ENCODE data around the gene GABBR2.

Gene GABBR2

GRCh38 chr9:98318834-98319478 lies 389.8 kb downstream of the GABBR2 start:
- DNase-seq (ENCODE audit: low read depth), result no peak

- no peak for DNase-seq (ENCODE audit: low read depth)
These were observed 390.5 kb downstream of the GABBR2 start for GRCh38 chr9:98318041-98318790.

GRCh38 chr9:98317134-98317857 lies 391.4 kb downstream of the GABBR2 start:
- no peak for DNase-seq (ENCODE audit: low read depth)

GRCh38 chr9:98316445-98317133 lies 392.1 kb downstream of the GABBR2 start:
- DNase-seq (ENCODE audit: low read depth), result no peak

GRCh38 chr9:98315551-98316060 lies 393.1 kb downstream of the GABBR2 start:
- peak; percentile 40 for DNase-seq (ENCODE audit: low read depth)

GRCh38 chr9:98315067-98315453 lies 393.7 kb downstream of the GABBR2 start:
- DNase-seq (ENCODE audit: low read depth), result no peak

- no peak for DNase-seq (ENCODE audit: low read depth)
These were observed 394.2 kb downstream of the GABBR2 start for GRCh38 chr9:98314381-98315066.

- no peak for DNase-seq (ENCODE audit: low read depth)
These were observed 396.4 kb downstream of the GABBR2 start for GRCh38 chr9:98312365-98312764.

- no peak for DNase-seq (ENCODE audit: low read depth)
These were observed 397.2 kb downstream of the GABBR2 start for GRCh38 chr9:98311541-98311940.

GRCh38 chr9:98310752-98311392 lies 397.9 kb downstream of the GABBR2 start:
- DNase-seq (ENCODE audit: low read depth), result no peak

GRCh38 chr9:98306384-98307145 lies 402.2 kb downstream of the GABBR2 start:
- DNase-seq (ENCODE audit: low read depth), result no peak

GRCh38 chr9:98304381-98304780 lies 404.4 kb downstream of the GABBR2 start:
- DNase-seq (ENCODE audit: low read depth), result no peak

- no peak for DNase-seq (ENCODE audit: low read depth)
These were observed 405.1 kb downstream of the GABBR2 start for GRCh38 chr9:98303633-98304125.

GRCh38 chr9:98302938-98303632 lies 405.6 kb downstream of the GABBR2 start:
- DNase-seq (ENCODE audit: low read depth), result no peak

- DNase-seq (ENCODE audit: low read depth), result no peak
These were observed 406.6 kb downstream of the GABBR2 start for GRCh38 chr9:98302150-98302549.

GRCh38 chr9:98300611-98301010 lies 408.1 kb downstream of the GABBR2 start:
- DNase-seq (ENCODE audit: low read depth), result no peak

- no peak for DNase-seq (ENCODE audit: low read depth)
These were observed 410.3 kb downstream of the GABBR2 start for GRCh38 chr9:98298476-98298875.

GRCh38 chr9:98295824-98296223 lies 412.9 kb downstream of the GABBR2 start:
- no peak for DNase-seq (ENCODE audit: low read depth)

- no peak for DNase-seq (ENCODE audit: low read depth)
These were observed 416.9 kb downstream of the GABBR2 start for GRCh38 chr9:98291820-98292219.

- DNase-seq (ENCODE audit: low read depth), result no peak
These were observed 418.3 kb downstream of the GABBR2 start for GRCh38 chr9:98290411-98290810.
